ENCODE results near the gene CYP39A1. TPM values are rescaled to one million over a fixed set of nuclear protein-coding genes. Genes with fewer than 3 reads are reported as not detected.

CYP39A1 gene
- total and polyA plus RNA-seq, 2 experiments from 2014 or later: 1.5 to 3.5 TPM

GRCh38 chr6:46581459-46582177, 71.0 kb downstream of the CYP39A1 start (continued):
- TF ChIP-seq, protein P1, sequence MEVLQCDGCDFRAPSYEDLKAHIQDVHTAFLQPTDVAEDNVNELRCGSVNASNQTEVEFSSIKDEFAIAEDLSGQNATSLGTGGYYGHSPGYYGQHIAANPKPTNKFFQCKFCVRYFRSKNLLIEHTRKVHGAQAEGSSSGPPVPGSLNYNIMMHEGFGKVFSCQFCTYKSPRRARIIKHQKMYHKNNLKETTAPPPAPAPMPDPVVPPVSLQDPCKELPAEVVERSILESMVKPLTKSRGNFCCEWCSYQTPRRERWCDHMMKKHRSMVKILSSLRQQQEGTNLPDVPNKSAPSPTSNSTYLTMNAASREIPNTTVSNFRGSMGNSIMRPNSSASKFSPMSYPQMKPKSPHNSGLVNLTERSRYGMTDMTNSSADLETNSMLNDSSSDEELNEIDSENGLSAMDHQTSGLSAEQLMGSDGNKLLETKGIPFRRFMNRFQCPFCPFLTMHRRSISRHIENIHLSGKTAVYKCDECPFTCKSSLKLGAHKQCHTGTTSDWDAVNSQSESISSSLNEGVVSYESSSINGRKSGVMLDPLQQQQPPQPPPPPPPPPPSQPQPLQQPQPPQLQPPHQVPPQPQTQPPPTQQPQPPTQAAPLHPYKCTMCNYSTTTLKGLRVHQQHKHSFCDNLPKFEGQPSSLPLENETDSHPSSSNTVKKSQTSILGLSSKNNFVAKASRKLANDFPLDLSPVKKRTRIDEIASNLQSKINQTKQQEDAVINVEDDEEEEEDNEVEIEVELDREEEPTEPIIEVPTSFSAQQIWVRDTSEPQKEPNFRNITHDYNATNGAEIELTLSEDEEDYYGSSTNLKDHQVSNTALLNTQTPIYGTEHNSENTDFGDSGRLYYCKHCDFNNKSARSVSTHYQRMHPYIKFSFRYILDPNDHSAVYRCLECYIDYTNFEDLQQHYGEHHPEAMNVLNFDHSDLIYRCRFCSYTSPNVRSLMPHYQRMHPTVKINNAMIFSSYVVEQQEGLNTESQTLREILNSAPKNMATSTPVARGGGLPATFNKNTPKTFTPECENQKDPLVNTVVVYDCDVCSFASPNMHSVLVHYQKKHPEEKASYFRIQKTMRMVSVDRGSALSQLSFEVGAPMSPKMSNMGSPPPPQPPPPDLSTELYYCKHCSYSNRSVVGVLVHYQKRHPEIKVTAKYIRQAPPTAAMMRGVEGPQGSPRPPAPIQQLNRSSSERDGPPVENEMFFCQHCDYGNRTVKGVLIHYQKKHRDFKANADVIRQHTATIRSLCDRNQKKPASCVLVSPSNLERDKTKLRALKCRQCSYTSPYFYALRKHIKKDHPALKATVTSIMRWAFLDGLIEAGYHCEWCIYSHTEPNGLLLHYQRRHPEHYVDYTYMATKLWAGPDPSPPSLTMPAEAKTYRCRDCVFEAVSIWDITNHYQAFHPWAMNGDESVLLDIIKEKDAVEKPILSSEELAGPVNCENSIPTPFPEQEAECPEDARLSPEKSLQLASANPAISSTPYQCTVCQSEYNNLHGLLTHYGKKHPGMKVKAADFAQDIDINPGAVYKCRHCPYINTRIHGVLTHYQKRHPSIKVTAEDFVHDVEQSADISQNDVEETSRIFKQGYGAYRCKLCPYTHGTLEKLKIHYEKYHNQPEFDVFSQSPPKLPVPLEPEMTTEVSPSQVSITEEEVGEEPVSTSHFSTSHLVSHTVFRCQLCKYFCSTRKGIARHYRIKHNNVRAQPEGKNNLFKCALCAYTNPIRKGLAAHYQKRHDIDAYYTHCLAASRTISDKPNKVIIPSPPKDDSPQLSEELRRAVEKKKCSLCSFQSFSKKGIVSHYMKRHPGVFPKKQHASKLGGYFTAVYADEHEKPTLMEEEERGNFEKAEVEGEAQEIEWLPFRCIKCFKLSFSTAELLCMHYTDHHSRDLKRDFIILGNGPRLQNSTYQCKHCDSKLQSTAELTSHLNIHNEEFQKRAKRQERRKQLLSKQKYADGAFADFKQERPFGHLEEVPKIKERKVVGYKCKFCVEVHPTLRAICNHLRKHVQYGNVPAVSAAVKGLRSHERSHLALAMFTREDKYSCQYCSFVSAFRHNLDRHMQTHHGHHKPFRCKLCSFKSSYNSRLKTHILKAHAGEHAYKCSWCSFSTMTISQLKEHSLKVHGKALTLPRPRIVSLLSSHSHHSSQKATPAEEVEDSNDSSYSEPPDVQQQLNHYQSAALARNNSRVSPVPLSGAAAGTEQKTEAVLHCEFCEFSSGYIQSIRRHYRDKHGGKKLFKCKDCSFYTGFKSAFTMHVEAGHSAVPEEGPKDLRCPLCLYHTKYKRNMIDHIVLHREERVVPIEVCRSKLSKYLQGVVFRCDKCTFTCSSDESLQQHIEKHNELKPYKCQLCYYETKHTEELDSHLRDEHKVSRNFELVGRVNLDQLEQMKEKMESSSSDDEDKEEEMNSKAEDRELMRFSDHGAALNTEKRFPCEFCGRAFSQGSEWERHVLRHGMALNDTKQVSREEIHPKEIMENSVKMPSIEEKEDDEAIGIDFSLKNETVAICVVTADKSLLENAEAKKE (CRISPR knock-in tag; IDR thresholded peaks at IDR 0.05): no peak
- TF ChIP-seq, protein P2, sequence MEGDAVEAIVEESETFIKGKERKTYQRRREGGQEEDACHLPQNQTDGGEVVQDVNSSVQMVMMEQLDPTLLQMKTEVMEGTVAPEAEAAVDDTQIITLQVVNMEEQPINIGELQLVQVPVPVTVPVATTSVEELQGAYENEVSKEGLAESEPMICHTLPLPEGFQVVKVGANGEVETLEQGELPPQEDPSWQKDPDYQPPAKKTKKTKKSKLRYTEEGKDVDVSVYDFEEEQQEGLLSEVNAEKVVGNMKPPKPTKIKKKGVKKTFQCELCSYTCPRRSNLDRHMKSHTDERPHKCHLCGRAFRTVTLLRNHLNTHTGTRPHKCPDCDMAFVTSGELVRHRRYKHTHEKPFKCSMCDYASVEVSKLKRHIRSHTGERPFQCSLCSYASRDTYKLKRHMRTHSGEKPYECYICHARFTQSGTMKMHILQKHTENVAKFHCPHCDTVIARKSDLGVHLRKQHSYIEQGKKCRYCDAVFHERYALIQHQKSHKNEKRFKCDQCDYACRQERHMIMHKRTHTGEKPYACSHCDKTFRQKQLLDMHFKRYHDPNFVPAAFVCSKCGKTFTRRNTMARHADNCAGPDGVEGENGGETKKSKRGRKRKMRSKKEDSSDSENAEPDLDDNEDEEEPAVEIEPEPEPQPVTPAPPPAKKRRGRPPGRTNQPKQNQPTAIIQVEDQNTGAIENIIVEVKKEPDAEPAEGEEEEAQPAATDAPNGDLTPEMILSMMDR (conservative IDR thresholded peaks at IDR 0.05; ENCODE audit: low read depth in 2 of 2): no peak
- no peak for TF ChIP-seq CREB1 (CRISPR knock-in tag; IDR thresholded peaks at IDR 0.05; ENCODE audit: low read depth)

DNA sequence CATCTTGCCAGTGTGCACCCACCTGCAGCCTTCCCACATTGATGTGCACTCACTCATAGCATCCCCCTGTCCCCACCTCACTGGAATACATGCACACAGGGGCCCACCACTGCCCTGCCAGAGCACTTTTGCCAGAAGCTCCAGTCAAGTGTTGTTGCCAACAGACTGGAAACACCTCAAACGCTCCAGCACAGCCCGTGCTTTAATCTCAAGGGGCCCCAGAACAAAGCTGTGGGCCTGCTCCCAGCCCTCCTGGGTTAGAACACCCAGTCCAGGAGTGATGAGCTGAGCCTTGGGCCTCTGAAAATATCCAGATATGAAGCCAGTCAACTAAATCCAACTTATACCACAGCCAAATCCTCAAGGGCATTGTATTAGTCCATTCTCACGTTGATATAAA, 77.1 kb downstream of the CYP39A1 start:
- H3K9me3 Mint-ChIP-seq: no peaks in the 10 kb centered on the region
- Histone ChIP-seq H3K27me3 (ENCODE audit: insufficient read depth) (no peaks in the 10 kb centered on the region), H3K27ac (ENCODE audit: low read depth) (no peak overlapping the region), H3K4me2 (no peak overlapping the region), H3K4me1 (ENCODE audit: insufficient read depth) (no peaks in the 10 kb centered on the region), H3K9me2 (ENCODE audit: insufficient read depth) (peaks cover 6% of the 10 kb centered on the region; the same call in 1 of the 2 replicates), H3K79me2 (replicated peaks; ENCODE audit: insufficient read depth) (no peaks in the 10 kb centered on the region), H3F3A (replicated peaks; ENCODE audit: low read depth) (no peaks in the 10 kb centered on the region), H2AFZ (no peak overlapping the region), H3K4me3 (no peak overlapping the region), H4K20me1 (replicated peaks; ENCODE audit: insufficient read depth) (no peaks in the 10 kb centered on the region), H3K36me3 (ENCODE audit: insufficient read depth) (no peaks in the 10 kb centered on the region)
- DNase-seq (ENCODE audit: low spot score): no peak
- no peak for ATAC-seq
- no peak for TF ChIP-seq JUNB (IDR thresholded peaks at IDR 0.05; ENCODE audit: unreplicated experiment)
- TF ChIP-seq EZH2 (IDR thresholded peaks at IDR 0.05; ENCODE audit: low read depth, unreplicated experiment): no peak
- TF ChIP-seq, protein P2 (conservative IDR thresholded peaks at IDR 0.05; ENCODE audit: low read depth in 2 of 2): no peak
- TF ChIP-seq REST (IDR thresholded peaks at IDR 0.05; ENCODE audit: unreplicated experiment): no peak
- no peak for TF ChIP-seq ETS1 (IDR thresholded peaks at IDR 0.05)
- TF ChIP-seq NANOG (IDR thresholded peaks at IDR 0.05; ENCODE audit: borderline replicate concordance): no peak
- H3K27me3 Mint-ChIP-seq (ENCODE audit: insufficient read depth, low read depth, poor library complexity): no peaks in the 10 kb centered on the region
- H3K27ac Mint-ChIP-seq: no peak overlapping the region
- no peaks in the 10 kb centered on the region for H3K4me1 Mint-ChIP-seq
- no peaks in the 10 kb centered on the region for H3K36me3 Mint-ChIP-seq (ENCODE audit: low read depth)
- H3K4me3 Mint-ChIP-seq: no peak overlapping the region
